GM19438 (cell line): Measurements from ENCODE around the gene HTR6.

Source experiments
- ATAC-seq: cut with Tn5 transposase; IDR thresholded peaks from one replicate; pipeline ENCODE4 v1.9.1; 2021; ENCODE audit warnings: low read depth; ENCODE audit not compliant: unreplicated experiment

The HTR6 gene

GRCh38 chr1:19684677-19685076 is 20.0 kb downstream of the HTR6 start:
- ATAC-seq, result no peak

GRCh38 chr1:19685994-19686393 is 21.3 kb downstream of the HTR6 start:
- ATAC-seq, result no peak

GRCh38 chr1:19687414-19687813 is 22.7 kb downstream of the HTR6 start:
- ATAC-seq, result no peak

- ATAC-seq, result no peak
Observed at GRCh38 chr1:19688041-19688842, 23.6 kb downstream of the HTR6 start.

GRCh38 chr1:19689085-19689757 is 24.5 kb downstream of the HTR6 start:
- no peak for ATAC-seq

GRCh38 chr1:19689856-19690255 is 25.2 kb downstream of the HTR6 start:
- ATAC-seq, result no peak

- no peak for ATAC-seq
Observed at GRCh38 chr1:19690342-19690741, 25.7 kb downstream of the HTR6 start.

GRCh38 chr1:19694298-19694697 is 29.6 kb downstream of the HTR6 start:
- ATAC-seq, result no peak

- no peak for ATAC-seq
Observed at GRCh38 chr1:19695772-19696171, 31.1 kb downstream of the HTR6 start.

GRCh38 chr1:19696820-19697219 is 32.1 kb downstream of the HTR6 start:
- no peak for ATAC-seq

GRCh38 chr1:19698181-19698580 is 33.5 kb downstream of the HTR6 start:
- no peak for ATAC-seq

- no peak for ATAC-seq
Observed at GRCh38 chr1:19700079-19700777, 35.6 kb downstream of the HTR6 start.

- no peak for ATAC-seq
Observed at GRCh38 chr1:19703280-19703679, 38.6 kb downstream of the HTR6 start.

- no peak for ATAC-seq
Observed at GRCh38 chr1:19704247-19705113, 39.8 kb downstream of the HTR6 start.

- no peak for ATAC-seq
Observed at GRCh38 chr1:19705464-19705863, 40.8 kb downstream of the HTR6 start.

- ATAC-seq, result no peak
Observed at GRCh38 chr1:19706136-19706535, 41.5 kb downstream of the HTR6 start.

GRCh38 chr1:19708567-19709110 is 44.0 kb downstream of the HTR6 start:
- no peak for ATAC-seq

- ATAC-seq, result no peak
Observed at GRCh38 chr1:19709260-19709793, 44.7 kb downstream of the HTR6 start.

- ATAC-seq, result no peak
Observed at GRCh38 chr1:19710825-19711611, 46.3 kb downstream of the HTR6 start.
